HG02623 (cell line): ENCODE data around the gene GBP4.
"Not testable (repeated sequence)": the region's sequence is repeated elsewhere in the genome, so short reads cannot be mapped to it uniquely, and the experiment has no call there.

ENCODE experiments used
- ATAC-seq: cut with Tn5 transposase; IDR thresholded peaks from one replicate; pipeline ENCODE4 v1.9.1; 2021; ENCODE audit warnings: moderate library complexity; ENCODE audit not compliant: unreplicated experiment

The GBP4 gene

GRCh38 chr1:89198491-89199072, at the start of gene GBP4:
TSS of gene GBP4 (minus strand) at chr1:89198942. CDS start at chr1:89198834, 108 bp downstream.
- peak; percentile 54 for ATAC-seq

- ATAC-seq: no peak
These were observed 44.3 kb upstream of the GBP4 start for GRCh38 chr1:89243046-89243445.

- no peak for ATAC-seq
These were observed 22.6 kb upstream of the GBP4 start for GRCh38 chr1:89221341-89221740.

GRCh38 chr1:89219851-89220250, 21.1 kb upstream of the GBP4 start:
- ATAC-seq: not testable (repeated sequence)

GRCh38 chr1:89218941-89219340, 20.2 kb upstream of the GBP4 start:
- ATAC-seq: not testable (repeated sequence)

GRCh38 chr1:89213347-89213746, 14.6 kb upstream of the GBP4 start:
- no peak for ATAC-seq

- no peak for ATAC-seq
These were observed 12.4 kb upstream of the GBP4 start for GRCh38 chr1:89211035-89211634.

GRCh38 chr1:89206373-89206772, 7.6 kb upstream of the GBP4 start:
- no peak for ATAC-seq

GRCh38 chr1:89203166-89203565, 4.4 kb upstream of the GBP4 start:
- no peak for ATAC-seq

GRCh38 chr1:89201106-89201794, 2.5 kb upstream of the GBP4 start:
- ATAC-seq: peak; percentile 55

GRCh38 chr1:89200663-89201062, 1.9 kb upstream of the GBP4 start:
- no peak for ATAC-seq

GRCh38 chr1:89199525-89200031, 836 bp upstream of the GBP4 start:
- ATAC-seq: no peak

GRCh38 chr1:89198081-89198480, 661 bp downstream of the GBP4 start:
- no peak for ATAC-seq

GRCh38 chr1:89195476-89195875, 3.3 kb downstream of the GBP4 start:
- no peak for ATAC-seq

GRCh38 chr1:89191314-89191713, 7.4 kb downstream of the GBP4 start:
- ATAC-seq: no peak

- no peak for ATAC-seq
These were observed 8.7 kb downstream of the GBP4 start for GRCh38 chr1:89190017-89190416.

GRCh38 chr1:89179343-89179742, 19.4 kb downstream of the GBP4 start:
- ATAC-seq: no peak

- no peak for ATAC-seq
These were observed 21.8 kb downstream of the GBP4 start for GRCh38 chr1:89176971-89177370.

GRCh38 chr1:89175601-89176256, 23.0 kb downstream of the GBP4 start, which contains the start of gene GBP7:
TSS of gene GBP7 (minus strand) at chr1:89176003. CDS start at chr1:89171935, 4,068 bp downstream.
- ATAC-seq: no peak

- no peak for ATAC-seq
These were observed 24.3 kb downstream of the GBP4 start for GRCh38 chr1:89174491-89174890.

- ATAC-seq: no peak
These were observed 26.1 kb downstream of the GBP4 start for GRCh38 chr1:89172468-89173143.
